CD14-positive monocyte (primary cell): ENCODE results near the gene DNAJC6. TPM values are rescaled to one million over a fixed set of nuclear protein-coding genes. Genes with fewer than 3 reads are reported as not detected.

Experiments used
- DNase-seq, 3 donors: peaks; one replicate each; pipeline ENCODE4 v3.0.0-alpha.2; 2011 to 2022
- H2AFZ ChIP-seq: 2 replicates; pipeline ENCODE4 v1.6.0; 2012; ENCODE audit warnings: mild to moderate bottlenecking, low read depth, low read length, inconsistent platforms; ENCODE audit not compliant: insufficient read depth, poor library complexity, severe bottlenecking
- H3K27ac ChIP-seq, 2 donors: 1 replicate in 1 of 2; 2 replicates in 1 of 2; pipeline ENCODE4 v1.5.1; 2012 to 2013; ENCODE audit warnings: low read length in 2 of 2, control low read depth in 1 of 2, inconsistent platforms in 1 of 2, low read depth in 1 of 2, mild to moderate bottlenecking in 1 of 2
- H3K27me3 ChIP-seq, 2 donors: one replicate each; pipeline versions ENCODE4 v1.6.0 to v1.6.1; 2011 to 2013; ENCODE audit warnings: low read length in 2 of 2; ENCODE audit not compliant: control insufficient read depth in 2 of 2, insufficient read depth in 2 of 2
- H3K36me3 ChIP-seq, 2 donors: replicated peaks in 1 of 2; 1 replicate in 1 of 2; 2 replicates in 1 of 2; pipeline versions ENCODE4 v1.5.1 to v1.6.1; 2012 to 2013; ENCODE audit warnings: low read length in 2 of 2, control low read depth in 1 of 2, inconsistent platforms in 1 of 2, mild to moderate bottlenecking in 1 of 2; ENCODE audit not compliant: insufficient read depth in 2 of 2, control insufficient read depth in 1 of 2
- H3K4me1 ChIP-seq, 2 donors: 1 replicate in 1 of 2; 2 replicates in 1 of 2; pipeline versions ENCODE4 v1.5.1 to v1.6.1; 2012 to 2013; ENCODE audit warnings: low read length in 2 of 2, control low read depth in 1 of 2, inconsistent platforms in 1 of 2, mild to moderate bottlenecking in 1 of 2, moderate library complexity in 1 of 2; ENCODE audit not compliant: insufficient read depth in 2 of 2, control insufficient read depth in 1 of 2
- H3K4me2 ChIP-seq: replicated peaks from 2 replicates; pipeline ENCODE3; 2012; ENCODE audit warnings: low read length, moderate library complexity, mild to moderate bottlenecking; ENCODE audit not compliant: poor library complexity, severe bottlenecking; ENCODE audit errors: extremely low read depth
- H3K4me3 ChIP-seq, 3 experiments: fragments of 200-600 bp in 1 of 3; sonication (generic) in 1 of 3; replicated peaks in 1 of 3; 1 replicate in 2 of 3; 2 replicates in 1 of 3; pipeline ENCODE4 v1.5.1; 2011 to 2013; ENCODE audit warnings: low read length in 3 of 3, mild to moderate bottlenecking in 3 of 3, control low read depth in 2 of 3, low read depth in 2 of 3, inconsistent platforms in 1 of 3, moderate library complexity in 1 of 3
- H3K79me2 ChIP-seq: 2 replicates; pipeline ENCODE4 v1.6.0; 2012; ENCODE audit warnings: mild to moderate bottlenecking, control low read depth, inconsistent platforms, low read length, moderate library complexity; ENCODE audit not compliant: insufficient read depth
- H3K9ac ChIP-seq: 2 replicates; pipeline ENCODE4 v1.6.0; 2017; ENCODE audit warnings: low read length, mild to moderate bottlenecking; ENCODE audit not compliant: insufficient read depth, poor library complexity, severe bottlenecking
- H3K9me3 ChIP-seq, 2 donors: replicated peaks in 1 of 2; 1 replicate in 1 of 2; 2 replicates in 1 of 2; pipeline versions ENCODE4 v1.5.1 to v1.6.1; 2012 to 2013; ENCODE audit warnings: low read length in 2 of 2, control low read depth in 1 of 2; ENCODE audit not compliant: control insufficient read depth in 1 of 2, insufficient read depth in 1 of 2
- H4K20me1 ChIP-seq: 2 replicates; pipeline ENCODE4 v1.6.0; 2012; ENCODE audit warnings: mild to moderate bottlenecking, low read length, control low read depth, moderate library complexity; ENCODE audit not compliant: insufficient read depth
- H3K27ac Mint-ChIP-seq, 7 donors: one replicate each; pipeline ENCODE4 v1.8.0; 2020; ENCODE audit warnings: mild to moderate bottlenecking in 7 of 7, mixed read lengths in 7 of 7, moderate library complexity in 6 of 7, inconsistent platforms in 2 of 7
- H3K27me3 Mint-ChIP-seq, 3 donors: one replicate each; pipeline ENCODE4 v1.8.0; 2021 to 2022; ENCODE audit warnings: low read depth in 3 of 3, mild to moderate bottlenecking in 3 of 3, mixed read lengths in 3 of 3, moderate library complexity in 3 of 3, inconsistent platforms in 1 of 3
- H3K36me3 Mint-ChIP-seq, 2 donors: one replicate each; pipeline ENCODE4 v1.8.0; 2020; ENCODE audit warnings: mixed read lengths in 2 of 2, inconsistent platforms in 1 of 2, mild to moderate bottlenecking in 1 of 2
- H3K4me1 Mint-ChIP-seq: one replicate; pipeline ENCODE4 v1.8.0; 2020; ENCODE audit warnings: mild to moderate bottlenecking, mixed read lengths
- H3K4me3 Mint-ChIP-seq, 2 donors: one replicate each; pipeline ENCODE4 v1.8.0; 2020; ENCODE audit warnings: mild to moderate bottlenecking in 2 of 2, mixed read lengths in 2 of 2, moderate library complexity in 1 of 2
- H3K9me3 Mint-ChIP-seq, 7 donors: one replicate each; pipeline ENCODE4 v1.8.0; 2020 to 2022; ENCODE audit warnings: mixed read lengths in 7 of 7, mild to moderate bottlenecking in 6 of 7, moderate library complexity in 6 of 7, inconsistent platforms in 2 of 7
- CTCF ChIP-seq: fragments of 200-600 bp; IDR thresholded peaks from one replicate; pipeline ENCODE4 v1.8.0; 2022; ENCODE audit warnings: antibody characterized with exemption, mild to moderate bottlenecking
- WGBS: methylation state at CpG from one replicate; pipeline ENCODE4 v1.1.5; 2013; ENCODE audit warnings: missing lambda C conversion rate; ENCODE audit not compliant: insufficient coverage; 5-methylcytosine and 5-hydroxymethylcytosine counted together
- intact Hi-C, 2 donors: fragments of 100-400 bp; cut with micrococcal nuclease; formaldehyde crosslinking; loops; one replicate each; pipeline versions ENCODE4 v1.15.0 to v1.15.1; 2023
- polyA plus RNA-seq, 3 donors: library from polyadenylated mRNA; depleted of rRNA in 1 of 3; unstranded in 2 of 3; stranded (reverse) in 1 of 3; fragments of 300-500 nt in 2 of 3; fragments of >200 nt in 1 of 3; fragmentation: Illumina TruSeq in 2 of 3; gene quantifications; 1 replicate in 2 of 3; 2 replicates in 1 of 3; pipeline ENCODE4 v1.2.3, GENCODE V29; 2012 to 2021

DNAJC6 gene
- polyA plus RNA-seq, 3 donors: 0.05 TPM; not detected in 2

GRCh38 chr1:65399003-65399402 lies 89.7 kb downstream of the DNAJC6 start:
- Histone ChIP-seq H3K4me3 (no peak overlapping the region), H3K4me1 (peaks cover 5% of the 10 kb centered on the region in 2 donors), H3K9ac (no peak overlapping the region), H3K27me3 (no peaks in the 10 kb centered on the region), H4K20me1 (no peaks in the 10 kb centered on the region), H3K36me3 (no peaks in the 10 kb centered on the region), H2AFZ (no peak overlapping the region), H3K4me2 (no peak overlapping the region), H3K27ac (no peak overlapping the region), H3K9me3 (no peaks in the 10 kb centered on the region), H3K79me2 (no peaks in the 10 kb centered on the region)
- H3K36me3 Mint-ChIP-seq: no peaks in the 10 kb centered on the region
- TF ChIP-seq CTCF: no peak
- no CpG with 5 or more reads among the region's 1 CpG for WGBS
- H3K27me3 Mint-ChIP-seq: peaks cover 0 to 1% (median 0%) of the 10 kb centered on the region in 3 donors
- peaks cover 16% of the 10 kb centered on the region for H3K4me1 Mint-ChIP-seq
- no peak overlapping the region for H3K4me3 Mint-ChIP-seq
- no peak for DNase-seq
- intact Hi-C loops: no loop called here
- no peak overlapping the region for H3K27ac Mint-ChIP-seq
- H3K9me3 Mint-ChIP-seq: no peaks in the 10 kb centered on the region

- intact Hi-C loops: no loop called here
- H3K79me2 ChIP-seq: no peaks in the 10 kb centered on the region
- TF ChIP-seq CTCF: no peak
- no peaks in the 10 kb centered on the region for H4K20me1 ChIP-seq
- H3K27me3 ChIP-seq: no peaks in the 10 kb centered on the region
- Mint-ChIP-seq H3K9me3 (no peaks in the 10 kb centered on the region), H3K36me3 (no peaks in the 10 kb centered on the region), H3K27ac (peak overlapping the region in 1 of 7 donors; percentile 37), H3K4me1 (peaks cover 6% of the 10 kb centered on the region), H3K4me3 (no peak overlapping the region), H3K27me3 (peaks cover 0 to 1% (median 0%) of the 10 kb centered on the region in 3 donors)
- no peak overlapping the region for H3K9ac ChIP-seq
- H3K9me3 ChIP-seq: no peaks in the 10 kb centered on the region
- H3K4me1 ChIP-seq: no peaks in the 10 kb centered on the region
- H3K36me3 ChIP-seq: no peaks in the 10 kb centered on the region
- H3K27ac ChIP-seq: no peak overlapping the region
- H3K4me3 ChIP-seq: no peak overlapping the region
- H2AFZ ChIP-seq: no peak overlapping the region
- DNase-seq: no peak
- H3K4me2 ChIP-seq: no peak overlapping the region
- no CpG with 5 or more reads among the region's 3 CpGs for WGBS
Measured at GRCh38 chr1:65401612-65402011, 92.3 kb downstream of the DNAJC6 start.
